H1 (cell line): ENCODE data around the gene UBE4A. TPM values are rescaled to one million over a fixed set of nuclear protein-coding genes. Genes with fewer than 3 reads are reported as not detected.

Source experiments
- CTBP2 ChIP-seq: IDR thresholded peaks from 2 replicates; pipeline ENCODE4 v1.7.0; 2011; ENCODE audit warnings: borderline replicate concordance, mild to moderate bottlenecking, moderate library complexity, mixed read lengths, low read length; ENCODE audit not compliant: insufficient read depth, insufficient read length
- polyA plus RNA-seq, 7 experiments: library from polyadenylated mRNA; depleted of rRNA in 3 of 7; stranded (reverse) in 5 of 7; unstranded in 2 of 7; fragments of >200 nt in 5 of 7; fragments of 200-250 nt in 2 of 7; gene quantifications; 1 replicate in 5 of 7; 2 replicates in 1 of 7; 4 replicates in 1 of 7; pipeline versions ENCODE4 v1.2.1 to v1.2.3, GENCODE V29; 2011 to 2013; ENCODE audit warnings: missing spikeins in 2 of 7, mixed read lengths in 2 of 7
- total RNA-seq: library from RNA; stranded (reverse); fragmentation: NEBNext Ultra II Directional; extraction: Animal tissue kit (Norgen Biotek cat#: 25700); gene quantifications from 2 replicates; pipeline ENCODE4 v1.2.1, GENCODE V29; 2021
- TF ChIP-seq, protein P1 (sequence below): IDR thresholded peaks from 2 replicates; pipeline ENCODE4 v1.6.1; 2012; ENCODE audit warnings: inconsistent platforms

Gene UBE4A
- total and polyA plus RNA-seq, 2 of the 8 experiments (the other 6 are each of a cell fraction or from before 2014, with no cell fraction given): 11.3 to 34.5 TPM

DNA sequence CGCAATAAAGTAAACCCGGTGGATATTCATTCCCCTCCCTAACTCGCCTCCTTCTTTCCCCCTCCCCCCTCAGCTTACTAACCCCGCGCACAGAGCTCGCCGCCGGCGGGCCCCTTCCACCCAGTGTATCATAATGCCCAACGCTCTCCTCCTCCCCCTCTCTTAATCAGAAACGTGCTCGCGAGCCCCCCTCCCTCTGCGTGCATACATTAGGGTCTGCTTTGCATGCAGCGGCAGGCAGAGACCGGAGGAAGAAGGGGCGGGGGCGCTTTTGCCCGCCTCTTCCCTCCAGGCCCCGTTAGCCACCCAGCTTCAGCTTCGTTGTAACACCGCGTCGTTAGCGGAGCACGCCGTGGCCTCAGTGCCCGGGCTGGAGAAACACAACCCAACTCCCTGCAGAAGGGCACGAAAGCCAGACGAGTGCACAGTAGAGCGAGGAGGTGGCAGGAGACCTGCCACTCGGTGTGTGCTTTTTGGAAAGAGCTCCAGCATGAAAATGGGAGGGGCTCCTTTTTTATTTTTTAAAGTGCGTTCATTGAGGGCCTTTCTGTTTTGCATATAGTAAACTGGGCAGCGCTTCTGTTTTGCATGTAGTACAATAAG, 76.0 kb downstream of the UBE4A start (continued):
- TF ChIP-seq, protein P1, sequence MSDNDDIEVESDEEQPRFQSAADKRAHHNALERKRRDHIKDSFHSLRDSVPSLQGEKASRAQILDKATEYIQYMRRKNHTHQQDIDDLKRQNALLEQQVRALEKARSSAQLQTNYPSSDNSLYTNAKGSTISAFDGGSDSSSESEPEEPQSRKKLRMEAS: peak; percentile 77
- no peak for TF ChIP-seq CTBP2
- TF ChIP-seq, all 59 proteins: peak for 9
